ENCODE data around the gene BCL2A1.
A peak's percentile ranks its signal among the peaks of the same experiment; 100 is the strongest.
"Not testable (repeated sequence)": the region's sequence is repeated elsewhere in the genome, so short reads cannot be mapped to it uniquely, and the experiment has no call there.

The BCL2A1 gene

DNA sequence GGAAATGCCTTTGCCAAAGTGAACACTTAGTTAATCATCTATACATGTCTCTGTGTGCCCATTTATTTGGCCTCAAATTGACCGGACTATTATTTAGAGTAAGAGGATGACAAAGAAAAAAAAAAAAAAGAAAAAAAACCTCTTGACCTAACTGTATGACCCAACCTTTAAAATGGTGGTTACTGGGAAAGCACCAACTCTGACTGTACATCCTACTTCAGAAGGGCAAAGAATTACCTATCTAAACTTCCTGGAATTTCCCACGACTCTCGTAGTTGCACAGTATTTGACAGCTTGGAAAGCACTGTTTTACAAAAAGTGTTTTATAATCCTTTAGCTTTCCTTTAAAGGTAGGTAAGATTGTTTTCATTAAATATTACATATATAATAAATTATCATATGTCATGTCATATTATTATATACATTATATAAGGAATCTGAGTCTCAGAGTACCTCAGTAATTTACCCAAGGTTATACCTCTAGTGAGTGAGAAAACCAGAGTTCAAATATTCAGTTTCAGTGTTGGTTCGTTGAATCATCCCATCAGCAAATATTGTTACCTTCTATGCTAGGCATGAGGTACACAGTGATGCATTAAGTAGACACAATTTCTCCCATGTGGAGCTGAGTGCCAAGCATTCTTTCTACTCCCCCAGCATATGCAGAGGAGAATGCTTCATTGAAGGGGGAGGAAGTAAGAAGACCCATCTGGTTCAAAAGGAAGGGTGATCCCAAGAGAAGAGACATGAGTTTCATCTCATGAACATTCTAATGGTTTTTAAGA lies 5.0 kb downstream of the BCL2A1 start:
- no peak for DNase-seq

DNA sequence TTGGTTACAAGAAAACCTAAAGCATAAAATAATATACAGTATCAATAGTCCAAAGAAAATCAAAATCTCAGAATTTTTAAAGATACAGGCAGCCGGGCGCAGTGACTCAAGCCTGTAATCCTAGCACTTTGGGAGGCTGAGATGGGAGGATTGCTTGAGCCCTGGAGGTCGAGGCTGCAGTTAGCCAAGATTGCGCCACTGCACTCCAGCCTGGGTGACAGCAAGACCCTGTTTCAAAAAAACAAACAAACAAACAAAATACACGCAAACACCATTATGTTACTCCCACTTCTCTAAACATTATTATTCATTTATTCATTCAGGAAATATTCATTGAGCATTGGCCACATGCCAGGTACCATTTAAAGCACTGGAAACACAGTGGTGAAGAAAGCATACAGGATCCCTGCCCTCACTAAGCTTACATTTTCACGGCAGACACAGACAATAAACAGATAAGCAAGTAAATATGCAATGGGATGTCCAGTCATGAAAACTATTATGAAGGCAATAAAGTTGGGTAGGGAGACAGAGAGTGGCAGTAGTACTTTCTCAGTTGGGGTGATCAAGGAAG lies 6.7 kb downstream of the BCL2A1 start:
- in situ Hi-C loops (cut with HindIII; ENCODE audit: low pct_ligation_motif_present, low pct_unique_long_range_greater_than_20kb, low sequenced_read_pairs), result no loop called here
- no peak for DNase-seq

More for the DNA sequence above, 5.0 kb downstream of the BCL2A1 start:
- in situ Hi-C loops (cut with HindIII; ENCODE audit: low pct_ligation_motif_present, low pct_unique_long_range_greater_than_20kb, low sequenced_read_pairs), result no loop called here

DNA sequence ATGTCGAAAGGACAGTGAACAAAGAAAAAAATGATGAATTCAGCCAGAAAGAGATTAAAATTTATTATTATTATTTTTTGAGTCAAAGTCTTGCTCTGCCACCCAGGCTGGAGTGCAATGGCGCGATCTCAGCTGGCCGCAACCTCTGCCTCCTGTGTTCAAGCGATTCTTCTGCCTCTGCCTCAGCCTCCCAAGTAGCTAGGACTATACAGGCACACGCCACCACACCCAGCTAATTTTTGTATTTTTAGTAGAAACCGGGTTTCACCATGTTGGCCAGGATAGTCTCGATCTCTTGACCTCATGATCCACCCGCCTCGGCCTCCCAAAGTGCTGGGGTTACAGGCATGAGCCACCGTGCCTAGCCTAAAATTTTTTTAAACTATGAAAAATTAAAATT lies 8.1 kb downstream of the BCL2A1 start:
- in situ Hi-C loops (cut with HindIII; ENCODE audit: low pct_ligation_motif_present, low pct_unique_long_range_greater_than_20kb, low sequenced_read_pairs); DNase-seq: not testable (repeated sequence)

DNA sequence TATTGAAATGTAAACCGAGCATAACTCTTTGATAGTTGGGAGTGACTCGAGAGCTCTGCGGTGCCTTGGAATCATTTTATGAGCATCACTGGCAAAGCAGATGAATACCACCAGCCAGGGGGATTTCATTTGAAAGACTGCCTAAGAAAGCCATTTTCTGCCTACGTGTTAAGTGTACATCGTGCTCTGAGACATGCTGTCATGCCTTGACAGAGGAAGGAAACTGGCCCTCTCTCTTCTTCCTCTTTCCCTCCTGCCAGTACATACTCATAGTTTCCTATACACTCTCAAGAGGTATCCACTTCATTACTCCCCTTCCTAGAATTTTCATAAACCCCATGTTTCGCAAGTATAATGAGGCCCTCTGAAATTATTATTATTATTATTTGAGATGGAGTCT lies 8.8 kb downstream of the BCL2A1 start:
- in situ Hi-C loops (cut with HindIII; ENCODE audit: low pct_ligation_motif_present, low pct_unique_long_range_greater_than_20kb, low sequenced_read_pairs), result no loop called here

DNA sequence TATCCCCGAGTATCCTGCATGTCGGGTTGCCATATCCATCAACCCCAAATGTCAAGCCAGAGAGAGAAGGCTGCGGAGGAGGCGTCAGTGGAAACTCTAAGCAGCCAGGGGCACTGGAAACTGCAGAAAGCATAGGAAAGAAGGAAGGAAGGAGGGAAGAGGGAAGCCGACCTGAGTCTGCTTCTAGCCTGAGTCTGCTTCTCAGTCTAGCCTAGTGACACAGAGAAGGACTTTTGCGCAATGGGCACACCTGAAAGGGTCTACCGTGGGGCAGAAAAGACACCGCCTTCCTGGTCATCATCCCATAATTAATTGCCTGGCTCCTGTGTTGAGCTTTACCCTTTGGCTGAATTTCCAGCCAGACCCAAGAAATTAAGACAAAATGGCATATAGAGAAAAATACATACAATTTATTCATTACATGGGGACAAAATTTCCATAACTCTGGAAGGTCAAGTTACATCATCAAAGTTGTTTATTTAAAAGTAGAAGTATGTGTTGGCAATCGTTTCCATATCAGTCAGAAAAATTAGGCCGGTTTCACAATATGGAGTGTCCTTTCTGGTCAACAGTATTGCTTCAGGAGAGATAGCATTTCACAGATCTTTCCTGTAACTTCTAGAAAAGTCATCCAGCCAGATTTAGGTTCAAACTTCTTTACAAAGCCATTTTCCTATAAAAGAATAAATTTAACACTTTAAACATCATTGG lies 10.3 kb downstream of the BCL2A1 start:
- in situ Hi-C loops (cut with HindIII; ENCODE audit: low pct_ligation_motif_present, low pct_unique_long_range_greater_than_20kb, low sequenced_read_pairs), result no loop called here
- no peak for DNase-seq

More for the DNA sequence above, 8.8 kb downstream of the BCL2A1 start:
- DNase-seq, result no peak

DNA sequence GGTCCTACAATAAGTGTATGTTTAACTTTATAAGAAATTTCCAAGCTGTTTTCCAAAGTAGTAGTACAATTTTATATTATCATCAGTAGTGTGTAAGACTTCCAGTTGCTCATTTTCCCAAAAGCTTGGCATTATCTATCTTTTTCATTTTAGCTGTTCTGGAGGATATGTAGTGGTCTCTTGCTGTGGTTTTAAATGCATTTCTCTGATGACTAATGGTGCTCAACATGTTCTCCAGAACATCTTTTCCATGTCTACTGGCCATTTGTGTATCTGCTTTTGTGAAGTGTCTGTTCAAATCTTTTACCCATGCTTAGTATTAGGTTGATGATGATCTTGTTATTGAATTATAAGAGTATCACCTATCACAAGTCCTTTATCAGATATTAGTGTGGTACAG lies 13.3 kb downstream of the BCL2A1 start:
- in situ Hi-C loops (cut with HindIII; ENCODE audit: low pct_ligation_motif_present, low pct_unique_long_range_greater_than_20kb, low sequenced_read_pairs), result no loop called here

DNA sequence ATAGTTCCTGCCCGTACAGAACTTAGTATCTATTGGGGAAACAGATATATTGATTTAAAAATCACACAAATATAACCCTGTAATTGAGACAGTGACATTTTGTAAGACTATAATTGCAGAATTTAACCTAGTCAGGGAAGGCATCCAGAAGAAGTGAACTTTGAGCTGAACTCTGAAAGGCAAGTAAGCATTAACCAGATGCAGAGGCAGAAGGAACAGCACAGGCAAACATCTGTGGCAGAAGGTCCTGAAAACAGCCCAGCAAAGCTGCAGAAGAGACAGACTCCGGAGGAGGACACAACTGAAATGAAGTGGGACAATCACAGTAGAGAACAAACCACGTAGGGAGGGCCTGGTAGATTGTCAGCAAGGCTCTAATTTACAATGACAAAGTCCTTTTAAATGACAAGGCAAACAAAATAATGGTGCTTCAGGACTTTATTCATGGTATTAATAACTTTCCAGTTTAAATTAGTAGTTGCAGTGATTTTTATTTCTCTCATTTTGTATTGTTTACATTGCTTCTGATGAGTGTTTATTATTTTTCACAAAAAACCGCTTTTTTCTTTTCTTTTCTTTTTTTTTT lies 14.5 kb downstream of the BCL2A1 start:
- DNase-seq, result no peak
- in situ Hi-C loops (cut with HindIII; ENCODE audit: low pct_ligation_motif_present, low pct_unique_long_range_greater_than_20kb, low sequenced_read_pairs), result no loop called here

More for the DNA sequence above, 13.3 kb downstream of the BCL2A1 start:
- DNase-seq, result no peak

DNA sequence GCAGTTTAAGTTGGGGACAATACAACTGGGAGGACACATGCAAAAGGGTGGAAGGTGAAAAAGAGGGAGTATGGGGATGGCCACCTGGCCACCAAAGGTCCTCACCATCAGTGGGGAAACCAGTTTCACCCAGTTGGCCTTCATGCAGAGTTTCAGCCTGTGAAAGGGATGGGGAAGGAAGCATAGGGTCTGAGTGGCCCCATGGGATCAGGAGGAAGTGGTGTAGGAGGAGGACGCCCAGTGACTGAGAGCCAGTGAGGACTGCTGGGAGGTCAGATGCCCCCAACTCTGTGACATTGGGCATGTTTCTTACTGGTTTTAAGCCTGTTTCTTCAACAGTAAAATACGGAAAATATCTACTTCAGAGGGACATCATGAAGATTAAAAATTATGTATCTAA lies 16.3 kb downstream of the BCL2A1 start:
- in situ Hi-C loops (cut with HindIII; ENCODE audit: low pct_ligation_motif_present, low pct_unique_long_range_greater_than_20kb, low sequenced_read_pairs), result no loop called here
- DNase-seq, result no peak

DNA sequence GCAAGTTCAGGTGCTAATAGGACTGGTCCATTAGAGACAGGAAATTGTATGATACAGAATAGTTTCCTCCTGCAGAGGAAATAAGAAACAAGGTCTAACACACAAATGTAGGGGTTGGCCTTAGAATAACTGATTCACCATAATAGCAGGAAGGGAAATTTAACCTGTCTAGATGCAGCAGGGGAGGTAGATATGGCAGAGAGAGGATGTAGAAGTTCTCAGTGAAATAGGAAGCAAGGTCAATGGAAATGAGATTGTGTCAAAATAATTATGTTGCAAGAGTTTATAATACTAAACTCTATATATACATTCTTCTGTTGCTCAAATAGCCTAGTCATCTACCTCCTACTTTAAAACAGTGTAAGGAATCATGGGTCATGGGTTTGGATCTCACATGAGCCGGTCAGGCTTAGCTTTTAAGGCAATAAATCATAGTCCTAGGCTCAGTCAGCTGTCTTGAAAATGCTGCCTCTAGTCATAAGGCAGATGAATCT lies 17.0 kb downstream of the BCL2A1 start:
- no peak for DNase-seq
- in situ Hi-C loops (cut with HindIII; ENCODE audit: low pct_ligation_motif_present, low pct_unique_long_range_greater_than_20kb, low sequenced_read_pairs), result no loop called here

DNA sequence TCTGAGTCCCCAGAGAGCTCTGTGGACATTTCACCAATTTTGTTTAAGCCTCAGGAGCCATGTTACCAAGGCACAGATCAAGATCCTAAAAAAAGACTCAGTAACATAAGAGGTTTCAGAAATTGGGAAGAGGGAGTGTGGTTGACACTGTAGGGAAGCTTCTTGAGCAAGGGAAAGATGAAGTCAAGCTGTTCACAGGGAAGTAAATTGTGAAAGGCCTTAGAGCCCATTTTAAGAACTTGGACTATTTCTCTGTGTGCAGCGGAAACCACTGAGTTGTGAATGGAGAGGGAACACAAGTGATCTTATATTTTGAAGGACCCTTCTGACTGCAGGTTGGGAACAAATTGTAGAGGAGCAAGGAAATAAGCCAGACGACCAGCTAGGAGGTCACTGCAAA lies 18.7 kb downstream of the BCL2A1 start:
- in situ Hi-C loops (cut with HindIII; ENCODE audit: low pct_ligation_motif_present, low pct_unique_long_range_greater_than_20kb, low sequenced_read_pairs), result no loop called here
- DNase-seq, result no peak

DNA sequence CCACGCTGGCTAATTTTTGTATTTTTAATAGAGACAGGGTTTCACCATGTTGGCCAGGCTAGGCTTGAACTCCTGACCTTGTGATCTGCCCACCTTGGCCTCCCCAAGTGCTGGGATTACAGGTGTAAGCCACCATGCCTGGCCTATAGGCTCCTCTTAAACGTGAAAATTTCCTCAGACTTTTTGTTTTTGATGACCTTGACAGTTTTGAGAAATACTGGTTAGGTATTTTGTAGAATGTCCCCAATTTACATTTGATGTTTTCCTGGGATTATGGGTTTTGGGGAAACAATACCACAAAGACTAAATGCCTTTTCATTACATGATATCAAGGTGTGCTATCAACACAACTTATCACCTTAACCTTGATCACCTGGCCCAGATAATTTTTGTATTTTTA lies 20.7 kb downstream of the BCL2A1 start:
- in situ Hi-C loops (cut with HindIII; ENCODE audit: low pct_ligation_motif_present, low pct_unique_long_range_greater_than_20kb, low sequenced_read_pairs), result no loop called here

DNA sequence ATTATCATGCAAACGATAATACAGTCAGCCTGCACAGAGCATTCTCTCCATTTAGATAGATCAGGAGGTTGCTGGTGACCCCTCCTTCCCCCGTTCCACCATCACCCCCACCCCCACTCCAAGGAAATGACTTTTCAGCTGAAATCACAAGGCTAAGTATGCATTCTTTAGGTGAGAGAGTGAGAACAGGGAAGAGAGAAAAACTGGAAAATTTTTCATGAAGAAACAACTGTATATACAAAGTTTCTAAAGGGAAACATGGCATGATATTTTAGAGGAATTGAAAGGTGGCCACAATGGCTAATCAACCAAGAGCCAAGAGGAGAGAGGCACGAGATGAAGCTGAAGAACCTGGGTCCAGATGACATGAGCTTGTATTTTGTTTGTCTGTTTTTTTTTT lies 22.2 kb downstream of the BCL2A1 start:
- in situ Hi-C loops (cut with HindIII; ENCODE audit: low pct_ligation_motif_present, low pct_unique_long_range_greater_than_20kb, low sequenced_read_pairs), result no loop called here
- DNase-seq, result no peak

More for the DNA sequence above, 20.7 kb downstream of the BCL2A1 start:
- no peak for DNase-seq

DNA sequence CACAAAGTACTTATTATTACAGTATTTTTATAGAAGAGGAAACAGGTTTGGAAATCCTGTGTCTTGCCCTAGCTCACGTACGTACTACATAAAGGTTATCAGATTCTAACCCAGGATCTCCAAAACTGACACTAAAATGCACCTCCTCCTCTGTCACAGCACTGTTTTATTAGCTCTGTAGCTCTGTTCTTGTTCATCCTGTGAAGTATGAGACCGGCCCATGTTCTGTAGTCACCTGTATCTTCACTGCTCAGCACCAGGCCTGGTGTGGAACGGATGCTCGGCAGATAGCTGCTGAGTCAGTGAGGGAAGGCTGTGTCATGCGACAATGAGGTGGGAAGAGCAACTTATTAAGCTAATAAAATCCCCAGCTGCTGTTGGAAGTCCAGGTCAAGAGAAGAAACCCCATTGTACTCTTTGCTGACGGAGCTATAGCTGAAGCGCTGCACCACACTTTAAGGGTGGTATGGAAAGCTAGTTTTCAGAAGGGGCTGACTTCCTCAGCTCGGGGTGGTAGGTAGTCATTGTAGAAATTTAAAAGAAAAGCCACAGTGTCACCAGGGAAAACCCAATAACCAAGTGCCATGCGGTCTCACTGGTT lies 22.8 kb downstream of the BCL2A1 start:
- in situ Hi-C loops (cut with HindIII; ENCODE audit: low pct_ligation_motif_present, low pct_unique_long_range_greater_than_20kb, low sequenced_read_pairs), result no loop called here
- DNase-seq, result no peak

DNA sequence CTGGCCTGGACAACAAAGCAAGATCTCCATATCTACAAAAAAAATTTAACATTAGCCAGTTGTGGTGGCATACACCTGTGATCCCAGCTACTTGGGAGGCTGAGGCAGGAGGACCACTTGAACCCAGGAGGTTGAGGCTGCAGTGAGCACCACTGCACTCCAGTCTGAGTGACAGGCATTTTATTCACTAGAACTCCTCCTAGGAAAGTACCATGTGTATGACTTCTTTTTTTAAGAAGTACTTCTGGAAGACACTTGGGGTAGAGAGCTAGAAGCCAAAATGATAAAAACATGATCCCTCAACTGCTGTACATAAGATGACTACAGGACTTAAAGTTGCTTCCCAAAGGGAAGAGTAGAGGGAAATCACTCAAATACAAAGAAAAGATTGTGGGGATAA lies 24.0 kb downstream of the BCL2A1 start:
- in situ Hi-C loops (cut with HindIII; ENCODE audit: low pct_ligation_motif_present, low pct_unique_long_range_greater_than_20kb, low sequenced_read_pairs), result no loop called here
- no peak for DNase-seq

DNA sequence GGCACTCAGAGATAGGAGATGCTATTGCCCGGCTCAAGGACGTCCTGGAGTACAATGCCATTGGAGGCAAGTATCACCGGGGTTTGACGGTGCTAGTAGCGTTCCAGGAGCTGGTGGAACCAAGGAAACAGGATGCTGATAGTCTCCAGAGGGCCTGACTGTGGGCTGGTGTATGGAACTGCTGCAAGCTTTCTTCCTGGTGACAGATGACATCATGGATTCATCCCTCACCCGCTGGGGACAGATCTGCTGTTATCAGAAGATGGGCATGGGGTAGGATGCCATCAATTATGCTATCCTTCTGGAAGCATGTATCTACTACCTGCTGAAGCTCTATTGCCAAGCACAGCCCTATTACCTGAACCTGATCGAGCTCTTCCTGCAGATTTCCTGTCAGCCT lies 26.4 kb downstream of the BCL2A1 start:
- no peak for DNase-seq
- in situ Hi-C loops (cut with HindIII; ENCODE audit: low pct_ligation_motif_present, low pct_unique_long_range_greater_than_20kb, low sequenced_read_pairs), result no loop called here

DNA sequence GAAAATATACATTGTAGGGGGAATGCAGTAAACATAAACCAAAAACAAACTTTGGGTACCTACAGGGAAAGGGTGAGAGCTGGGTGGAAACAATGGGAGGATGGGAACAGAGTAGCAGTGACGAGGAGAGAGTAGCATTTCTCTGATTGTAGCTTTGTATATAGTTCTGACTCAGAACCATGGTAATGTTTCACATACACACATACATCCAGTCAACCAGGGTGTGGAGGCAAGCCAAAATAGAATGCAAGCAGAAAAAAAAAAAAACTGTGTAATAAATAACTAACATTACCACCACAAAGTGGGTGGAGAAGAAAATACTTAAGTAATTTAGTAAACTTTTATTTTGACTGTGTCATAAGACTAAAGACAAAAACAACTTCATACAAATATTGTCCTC lies 27.2 kb downstream of the BCL2A1 start:
- DNase-seq, result no peak
- in situ Hi-C loops (cut with HindIII; ENCODE audit: low pct_ligation_motif_present, low pct_unique_long_range_greater_than_20kb, low sequenced_read_pairs), result no loop called here

DNA sequence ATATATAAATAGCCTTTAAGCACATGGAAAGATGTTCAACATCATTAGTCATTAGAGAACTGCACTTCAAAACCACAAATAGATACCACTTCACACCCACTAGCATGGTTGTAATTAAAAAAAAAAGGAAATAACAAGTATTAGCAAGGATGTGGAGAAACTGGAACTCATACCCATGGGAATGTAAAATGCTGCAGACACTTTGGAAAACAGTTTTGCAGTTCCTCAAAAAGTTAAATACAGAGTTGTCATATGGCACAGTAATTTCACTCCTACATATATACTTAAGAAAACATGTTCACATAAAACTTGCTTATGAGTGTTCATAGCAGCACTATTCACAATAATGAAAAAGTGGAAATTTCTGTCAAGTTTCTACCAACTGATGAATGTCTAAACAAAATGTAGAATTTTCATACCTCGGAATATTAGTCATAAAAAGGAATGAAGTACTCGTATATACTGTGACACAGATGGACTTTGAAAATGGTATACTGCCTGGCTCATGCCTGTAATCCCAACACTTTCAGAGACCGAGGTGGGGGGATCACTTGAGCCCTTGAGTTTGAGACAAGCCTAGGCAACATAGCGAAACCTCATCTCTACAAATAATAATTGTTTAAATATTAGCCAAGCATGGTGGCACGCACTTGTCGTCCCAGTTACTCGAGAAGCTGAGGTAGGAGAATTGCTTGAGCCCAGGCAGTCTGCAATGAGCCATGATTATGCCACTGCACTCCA lies 28.1 kb downstream of the BCL2A1 start:
- in situ Hi-C loops (cut with HindIII; ENCODE audit: low pct_ligation_motif_present, low pct_unique_long_range_greater_than_20kb, low sequenced_read_pairs), result no loop called here
- DNase-seq, result peak; percentile 9

DNA sequence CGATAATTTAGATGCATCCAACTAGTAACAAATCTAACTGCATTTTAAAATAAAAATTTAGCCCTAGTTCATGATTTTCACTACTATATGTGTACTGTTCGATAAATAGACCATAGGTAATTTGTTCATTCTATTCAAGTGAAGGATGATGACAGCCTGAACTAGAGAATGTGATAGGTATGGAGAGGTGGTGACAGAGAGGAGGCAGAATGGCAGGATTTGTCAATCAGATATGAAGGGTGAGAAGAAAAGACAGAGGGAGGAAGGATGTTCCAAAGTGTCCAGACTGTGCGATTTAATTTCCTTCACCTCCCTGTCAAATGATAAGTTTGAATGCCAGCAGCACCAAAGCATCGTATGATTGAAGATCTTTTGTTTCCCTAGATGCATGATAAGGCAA lies 31.6 kb downstream of the BCL2A1 start:
- DNase-seq, result no peak
- in situ Hi-C loops (cut with HindIII; ENCODE audit: low pct_ligation_motif_present, low pct_unique_long_range_greater_than_20kb, low sequenced_read_pairs), result no loop called here

Measured in ACHN (cell line).